Neural cell (in vitro differentiated cells): ENCODE measurements around the gene PRSS21.

Experiments used
- EP300 ChIP-seq: fragments of 450-650 bp; conservative IDR thresholded peaks from 2 replicates; pipeline ENCODE4 v1.6.1; 2014; ENCODE audit warnings: antibody characterized with exemption, mild to moderate bottlenecking, moderate library complexity; ENCODE audit not compliant: poor library complexity, severe bottlenecking
- EZH2 ChIP-seq: fragments of 200-600, 300-800 bp; shearing (Covaris generic), sonication (generic); IDR thresholded peaks from 2 replicates; pipeline ENCODE4 v1.6.1; 2014; ENCODE audit warnings: antibody characterized with exemption, low read length, borderline replicate concordance, mild to moderate bottlenecking; ENCODE audit not compliant: insufficient read depth, poor library complexity, severe bottlenecking
- POLR2AphosphoS5 ChIP-seq: IDR thresholded peaks from 2 replicates; pipeline ENCODE4 v1.6.1; 2012
- RAD21 ChIP-seq: fragments of 450-650 bp; conservative IDR thresholded peaks from 2 replicates; pipeline ENCODE4 v1.6.1; 2014; ENCODE audit warnings: antibody characterized with exemption, mild to moderate bottlenecking, moderate library complexity
- SMC3 ChIP-seq: fragments of 450-650 bp; conservative IDR thresholded peaks from 2 replicates; pipeline ENCODE4 v1.6.1; 2014; ENCODE audit warnings: antibody characterized with exemption, mild to moderate bottlenecking, moderate library complexity; ENCODE audit not compliant: poor library complexity
- TF ChIP-seq, protein P1 (sequence below): fragments of 450-650 bp; IDR thresholded peaks from 2 replicates; pipeline ENCODE4 v1.5.1; 2014; ENCODE audit warnings: antibody characterized with exemption, mild to moderate bottlenecking, moderate library complexity; ENCODE audit not compliant: poor library complexity, severe bottlenecking
- TF ChIP-seq, protein P2 (sequence below): IDR thresholded peaks from 2 replicates; pipeline ENCODE4 v1.6.1; 2012; ENCODE audit warnings: borderline replicate concordance

DNA sequence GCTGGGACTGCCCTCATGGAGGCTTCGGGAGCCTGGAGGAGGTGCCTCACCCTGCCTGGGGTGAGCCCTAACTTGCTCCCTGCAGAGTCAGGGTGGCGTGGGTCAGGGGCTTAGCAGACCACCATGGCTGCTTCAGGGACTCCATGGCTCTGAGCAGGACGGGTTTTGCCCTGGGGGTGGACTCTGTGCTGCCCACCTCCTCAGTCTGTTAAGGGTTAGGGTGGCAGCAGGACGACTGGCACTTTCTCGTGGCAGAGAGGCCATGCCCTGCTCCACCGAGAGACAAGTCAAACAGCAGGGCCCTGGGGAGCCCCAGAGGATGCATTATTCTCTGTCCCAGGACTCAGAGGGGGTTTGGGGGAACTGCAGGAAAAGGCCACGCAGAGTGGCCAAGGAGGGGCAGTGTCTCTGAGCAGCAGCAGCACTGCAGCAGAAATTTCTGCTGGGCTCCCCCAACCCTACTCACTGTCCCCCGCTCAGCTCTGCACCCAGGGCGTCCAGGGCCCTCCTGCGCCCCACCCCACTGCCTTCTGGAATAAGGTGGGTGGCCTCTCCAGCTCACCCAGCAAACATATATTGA is 42.7 kb downstream of the PRSS21 start:
- no peak for TF ChIP-seq EZH2
- TF ChIP-seq, protein P1, sequence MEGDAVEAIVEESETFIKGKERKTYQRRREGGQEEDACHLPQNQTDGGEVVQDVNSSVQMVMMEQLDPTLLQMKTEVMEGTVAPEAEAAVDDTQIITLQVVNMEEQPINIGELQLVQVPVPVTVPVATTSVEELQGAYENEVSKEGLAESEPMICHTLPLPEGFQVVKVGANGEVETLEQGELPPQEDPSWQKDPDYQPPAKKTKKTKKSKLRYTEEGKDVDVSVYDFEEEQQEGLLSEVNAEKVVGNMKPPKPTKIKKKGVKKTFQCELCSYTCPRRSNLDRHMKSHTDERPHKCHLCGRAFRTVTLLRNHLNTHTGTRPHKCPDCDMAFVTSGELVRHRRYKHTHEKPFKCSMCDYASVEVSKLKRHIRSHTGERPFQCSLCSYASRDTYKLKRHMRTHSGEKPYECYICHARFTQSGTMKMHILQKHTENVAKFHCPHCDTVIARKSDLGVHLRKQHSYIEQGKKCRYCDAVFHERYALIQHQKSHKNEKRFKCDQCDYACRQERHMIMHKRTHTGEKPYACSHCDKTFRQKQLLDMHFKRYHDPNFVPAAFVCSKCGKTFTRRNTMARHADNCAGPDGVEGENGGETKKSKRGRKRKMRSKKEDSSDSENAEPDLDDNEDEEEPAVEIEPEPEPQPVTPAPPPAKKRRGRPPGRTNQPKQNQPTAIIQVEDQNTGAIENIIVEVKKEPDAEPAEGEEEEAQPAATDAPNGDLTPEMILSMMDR, result no peak
- no peak for TF ChIP-seq EP300
- no peak for TF ChIP-seq SMC3
- TF ChIP-seq, protein P2, sequence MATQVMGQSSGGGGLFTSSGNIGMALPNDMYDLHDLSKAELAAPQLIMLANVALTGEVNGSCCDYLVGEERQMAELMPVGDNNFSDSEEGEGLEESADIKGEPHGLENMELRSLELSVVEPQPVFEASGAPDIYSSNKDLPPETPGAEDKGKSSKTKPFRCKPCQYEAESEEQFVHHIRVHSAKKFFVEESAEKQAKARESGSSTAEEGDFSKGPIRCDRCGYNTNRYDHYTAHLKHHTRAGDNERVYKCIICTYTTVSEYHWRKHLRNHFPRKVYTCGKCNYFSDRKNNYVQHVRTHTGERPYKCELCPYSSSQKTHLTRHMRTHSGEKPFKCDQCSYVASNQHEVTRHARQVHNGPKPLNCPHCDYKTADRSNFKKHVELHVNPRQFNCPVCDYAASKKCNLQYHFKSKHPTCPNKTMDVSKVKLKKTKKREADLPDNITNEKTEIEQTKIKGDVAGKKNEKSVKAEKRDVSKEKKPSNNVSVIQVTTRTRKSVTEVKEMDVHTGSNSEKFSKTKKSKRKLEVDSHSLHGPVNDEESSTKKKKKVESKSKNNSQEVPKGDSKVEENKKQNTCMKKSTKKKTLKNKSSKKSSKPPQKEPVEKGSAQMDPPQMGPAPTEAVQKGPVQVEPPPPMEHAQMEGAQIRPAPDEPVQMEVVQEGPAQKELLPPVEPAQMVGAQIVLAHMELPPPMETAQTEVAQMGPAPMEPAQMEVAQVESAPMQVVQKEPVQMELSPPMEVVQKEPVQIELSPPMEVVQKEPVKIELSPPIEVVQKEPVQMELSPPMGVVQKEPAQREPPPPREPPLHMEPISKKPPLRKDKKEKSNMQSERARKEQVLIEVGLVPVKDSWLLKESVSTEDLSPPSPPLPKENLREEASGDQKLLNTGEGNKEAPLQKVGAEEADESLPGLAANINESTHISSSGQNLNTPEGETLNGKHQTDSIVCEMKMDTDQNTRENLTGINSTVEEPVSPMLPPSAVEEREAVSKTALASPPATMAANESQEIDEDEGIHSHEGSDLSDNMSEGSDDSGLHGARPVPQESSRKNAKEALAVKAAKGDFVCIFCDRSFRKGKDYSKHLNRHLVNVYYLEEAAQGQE, result no peak
- TF ChIP-seq RAD21, result no peak
- TF ChIP-seq POLR2AphosphoS5, result no peak
